Effector CD8-positive, alpha-beta T cell (primary cell): ENCODE results near the gene DUOX1.

Experiments
- DNase-seq: peaks from one replicate; lab custom pipeline; 2025; lab: John Stamatoyannopoulos, UW

The DUOX1 gene

DNA sequence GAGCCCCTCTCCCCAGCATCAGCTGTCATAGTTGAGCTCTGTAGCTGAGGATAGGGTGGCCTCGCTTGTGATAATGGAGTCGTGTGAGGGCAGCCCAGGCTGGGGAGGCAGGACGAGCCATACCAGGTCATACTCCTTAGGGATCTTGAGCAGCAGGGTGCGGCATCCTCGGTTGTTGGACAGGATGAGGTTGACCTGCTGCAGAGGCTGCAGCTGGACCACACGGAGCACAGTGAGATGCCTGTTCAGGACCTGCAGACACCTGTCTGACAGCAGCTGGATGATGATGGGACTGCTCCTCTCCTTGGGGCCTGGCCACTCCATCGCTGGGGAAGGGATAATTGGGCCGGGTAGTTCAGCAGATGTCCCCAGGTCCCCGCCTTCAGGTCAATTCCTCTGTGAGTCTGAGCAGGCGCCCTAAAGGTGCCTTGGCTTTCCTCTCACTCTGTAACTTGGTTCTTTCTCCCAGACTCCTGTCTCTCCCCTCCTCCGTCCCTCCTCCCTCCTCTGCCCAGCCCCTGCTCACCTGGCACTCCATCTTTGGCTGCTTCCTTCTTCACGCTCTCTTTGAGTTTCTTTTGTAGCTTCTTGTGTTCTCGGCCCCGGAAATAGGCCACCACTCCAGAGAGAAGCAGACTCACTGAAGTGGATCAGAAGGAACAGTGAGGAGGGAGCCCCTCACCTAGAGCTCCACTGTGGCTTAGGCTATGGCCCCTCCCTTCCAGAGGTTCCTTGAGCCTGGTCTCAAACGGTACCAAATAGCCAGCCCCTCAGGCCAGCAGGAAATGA lies 23.6 kb upstream of the DUOX1 start:
- DNase-seq = no peak

DNA sequence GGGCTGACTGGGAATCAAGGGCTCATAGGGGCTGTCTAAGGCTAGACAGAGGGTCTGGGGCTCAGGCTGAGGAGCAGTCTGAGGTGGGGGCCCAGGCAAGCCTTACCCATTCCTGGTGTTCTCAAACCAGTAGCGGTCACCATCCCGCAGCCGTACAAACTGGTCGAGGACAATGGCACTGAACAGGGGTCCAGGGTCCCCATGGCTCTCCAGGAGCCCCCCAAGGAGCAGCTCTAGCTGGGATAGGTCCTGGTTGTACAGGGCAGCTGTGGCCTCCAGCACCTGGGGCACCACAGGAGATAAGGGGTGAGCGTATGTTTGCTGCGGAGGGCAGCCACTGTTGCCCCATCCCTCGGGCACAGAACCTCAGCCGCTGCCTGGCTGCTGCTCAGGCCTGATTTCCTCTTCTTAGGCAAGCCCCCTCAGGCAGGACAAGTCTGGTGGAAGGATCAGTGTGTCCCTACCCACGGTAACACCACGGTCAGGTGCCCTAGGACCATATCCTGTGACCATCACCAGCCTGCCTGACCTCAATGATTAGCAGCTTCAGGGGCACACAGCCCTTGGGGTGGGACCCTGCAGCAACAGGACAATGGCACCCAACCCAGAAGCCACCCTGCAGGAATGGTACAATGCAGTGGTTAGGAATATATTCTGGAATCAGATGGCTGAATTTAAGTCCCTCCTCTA lies 21.7 kb upstream of the DUOX1 start:
- no peak for DNase-seq

DNA sequence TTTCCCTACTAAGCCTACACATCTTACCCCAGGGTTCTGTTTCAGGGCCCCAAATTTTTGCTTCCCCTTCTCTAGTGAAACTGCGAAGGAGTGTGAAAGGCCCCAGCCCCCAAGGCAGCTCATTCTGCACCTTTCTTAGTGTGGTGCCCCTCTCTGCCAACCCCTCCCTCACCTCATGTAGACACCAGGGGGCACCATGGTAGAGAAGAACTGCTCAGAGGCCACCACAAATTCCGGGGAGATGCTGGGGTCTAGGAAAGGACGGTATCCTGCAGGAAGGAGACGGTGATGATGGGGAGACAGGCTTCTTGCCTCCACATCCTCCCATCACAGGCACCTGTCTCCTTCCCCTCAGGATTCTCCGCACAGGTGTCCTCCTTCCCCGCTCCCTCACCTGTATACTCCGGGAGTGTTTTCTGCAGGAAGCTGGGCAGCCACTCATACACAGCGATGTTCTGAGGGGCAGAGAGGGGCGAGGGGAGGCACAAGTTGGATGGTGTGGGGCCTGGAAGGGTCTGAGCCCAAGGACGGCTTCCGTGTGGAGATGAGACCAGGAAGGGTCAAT lies 19.5 kb upstream of the DUOX1 start:
- no peak for DNase-seq

DNA sequence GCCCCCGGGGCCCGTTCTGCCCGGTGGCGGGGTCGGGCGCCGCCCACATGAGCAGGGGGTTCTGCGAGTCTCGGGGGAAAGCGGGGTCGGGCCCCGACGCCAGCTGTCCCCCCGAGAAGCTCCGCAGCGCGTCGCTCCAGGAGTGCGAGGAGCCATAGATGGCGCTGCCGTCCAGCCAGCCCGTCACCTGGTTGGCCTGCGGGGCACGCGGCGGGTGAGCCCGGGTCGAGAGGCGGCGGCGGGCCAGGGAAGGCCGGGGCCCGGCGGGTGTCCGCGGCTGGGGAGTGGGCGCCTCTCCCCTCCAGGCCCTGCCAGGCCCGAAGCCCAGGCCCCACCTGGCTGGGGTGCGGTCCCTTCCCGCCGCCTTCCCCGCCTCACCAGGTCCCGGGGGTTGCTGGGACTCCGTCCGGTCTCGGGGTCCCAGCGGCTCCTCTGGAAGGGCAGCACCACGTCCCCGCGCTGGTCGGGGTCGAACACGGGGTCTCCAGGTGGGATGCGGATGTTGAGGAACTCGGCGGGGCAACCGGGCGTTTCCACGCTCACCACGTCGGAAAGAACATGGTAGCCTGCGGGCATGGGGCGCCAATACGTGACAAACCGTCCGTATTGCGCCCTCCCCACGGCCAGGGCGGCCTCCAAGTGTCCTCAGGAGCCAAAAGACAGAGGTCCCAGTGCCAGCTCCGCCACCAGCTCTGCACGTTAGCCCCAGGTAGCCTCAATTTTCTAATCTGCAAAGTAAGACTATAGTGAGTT lies 18.2 kb upstream of the DUOX1 start:
- no peak for DNase-seq

DNA sequence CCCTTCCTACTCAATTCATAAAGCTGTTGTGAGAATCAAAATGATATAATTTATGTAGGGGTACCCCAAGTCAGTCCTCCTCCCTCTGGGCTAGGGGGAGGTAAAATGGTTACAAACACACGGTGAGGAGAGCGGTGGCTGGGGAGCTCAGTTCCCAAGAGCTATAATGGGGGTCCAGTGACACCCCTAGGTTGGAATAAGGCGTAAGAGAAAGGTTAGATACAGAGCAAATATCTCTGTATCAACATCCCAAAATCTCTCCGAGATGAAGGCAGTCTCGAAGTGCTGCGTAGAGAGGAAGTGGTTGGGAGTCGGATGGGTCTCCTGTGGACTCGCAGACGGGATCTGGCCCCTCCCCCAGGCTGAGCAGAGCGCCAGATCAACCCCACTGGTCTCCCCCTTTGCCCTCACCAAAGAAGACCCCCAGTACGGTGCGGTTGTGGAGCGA lies 17.6 kb upstream of the DUOX1 start:
- no peak for DNase-seq

DNA sequence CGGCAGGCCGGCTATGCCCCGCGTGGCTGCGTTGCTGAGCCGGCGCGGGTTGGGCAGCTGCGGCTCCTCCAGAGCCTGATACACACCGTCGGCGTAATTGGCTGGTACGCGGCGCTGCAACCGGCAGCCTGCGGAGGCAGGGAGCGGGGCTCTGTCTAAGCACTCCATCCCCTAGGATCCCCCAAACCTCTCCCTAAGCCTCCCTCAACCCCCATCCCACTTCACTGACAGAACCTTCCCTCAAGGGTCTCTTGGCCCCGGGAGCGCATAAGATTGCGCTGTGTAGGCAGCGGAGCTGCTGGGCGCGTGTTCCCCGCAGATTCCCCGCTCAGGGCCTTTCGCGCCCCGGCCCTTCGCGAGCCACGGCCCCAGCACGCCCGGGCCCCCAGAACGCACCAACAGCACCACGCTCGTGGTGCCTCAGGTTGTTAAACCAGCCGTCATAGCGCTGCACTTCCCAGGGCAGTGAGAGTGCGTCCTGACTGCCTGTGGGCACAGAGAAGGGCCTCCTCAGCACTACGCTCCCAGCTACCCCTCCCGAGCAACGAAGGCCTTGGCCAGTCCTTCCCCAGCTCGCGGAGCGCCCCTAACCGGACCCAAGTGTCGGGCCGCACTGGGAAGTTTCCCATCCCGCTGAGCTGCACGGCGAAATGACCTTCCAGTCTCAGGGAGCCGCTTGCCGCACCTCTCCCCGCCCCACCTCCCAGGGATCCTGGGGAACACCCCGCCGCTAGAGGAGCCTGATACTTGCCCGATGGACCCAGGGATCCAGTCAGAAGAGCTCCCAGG lies 17.0 kb upstream of the DUOX1 start:
- no peak for DNase-seq

DNA sequence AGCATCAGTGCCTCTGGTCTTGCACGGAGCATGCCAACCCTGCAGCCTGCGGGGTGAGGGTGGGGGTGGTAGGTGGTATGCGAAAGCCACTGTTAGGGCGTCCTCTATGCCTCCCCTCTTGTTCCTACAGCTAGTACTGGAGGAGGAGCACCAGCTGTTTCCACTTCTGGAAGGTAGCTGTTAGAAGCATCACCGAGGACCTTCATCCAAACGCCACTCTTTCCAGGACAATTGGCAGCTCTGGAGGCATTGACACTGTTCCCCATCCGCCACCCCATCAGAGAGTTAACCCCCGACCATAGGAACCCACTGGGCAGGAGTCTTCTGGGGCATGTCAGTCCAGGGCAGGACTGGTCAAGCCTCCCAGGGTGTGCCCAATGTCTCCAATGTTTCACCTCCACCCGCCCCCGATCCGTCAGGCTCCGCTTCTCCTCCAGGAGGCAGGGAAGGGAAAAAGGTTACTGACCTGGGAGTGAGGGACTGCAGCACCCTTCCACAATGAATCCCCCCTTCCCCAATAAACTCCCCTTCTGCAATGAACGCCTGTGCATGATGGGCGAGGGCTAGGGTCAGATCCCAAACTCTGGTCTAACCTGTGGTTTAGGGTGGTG lies 16.3 kb upstream of the DUOX1 start:
- DNase-seq = no peak

DNA sequence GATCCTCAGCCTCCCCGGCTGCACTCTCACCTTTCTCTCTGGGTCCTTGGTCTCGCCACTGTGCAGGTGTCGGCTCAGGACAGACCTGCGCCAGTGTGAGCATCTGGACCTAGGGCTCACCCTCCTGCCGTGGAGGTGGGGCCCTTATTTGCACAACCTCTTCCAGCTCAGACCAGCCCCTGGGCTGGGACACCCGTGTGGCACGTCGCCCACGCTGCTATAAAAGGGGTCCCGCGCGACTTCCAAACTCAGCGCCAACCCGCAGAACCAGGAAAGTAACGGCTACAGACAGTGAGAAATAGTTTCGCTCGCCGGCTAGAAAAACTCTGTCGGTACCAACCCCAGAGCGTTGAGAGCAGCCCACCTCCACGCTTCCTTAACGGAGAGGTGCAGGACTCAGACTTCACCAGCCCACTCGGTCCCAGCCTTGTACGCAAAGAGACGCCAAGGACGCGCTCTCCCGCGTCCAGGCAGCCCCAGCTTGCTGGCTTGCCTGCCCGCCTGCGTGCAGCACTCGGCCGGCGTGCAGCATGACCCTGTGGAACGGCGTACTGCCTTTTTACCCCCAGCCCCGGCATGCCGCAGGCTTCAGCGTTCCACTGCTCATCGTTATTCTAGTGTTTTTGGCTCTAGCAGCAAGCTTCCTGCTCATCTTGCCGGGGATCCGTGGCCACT lies 15.6 kb upstream of the DUOX1 start, which contains the start of the genes DUOX2 and DUOXA2:
Gene DUOX2, minus strand, starts transcription at position 97 of the 675 bp plus-strand sequence. CDS start 761 bp downstream, outside the sequence.
Gene DUOXA2, plus strand, starts transcription at position 251 of the 675 bp plus-strand sequence. Its CDS starts 280 bp downstream, at position 531.
- DNase-seq = no peak

DNA sequence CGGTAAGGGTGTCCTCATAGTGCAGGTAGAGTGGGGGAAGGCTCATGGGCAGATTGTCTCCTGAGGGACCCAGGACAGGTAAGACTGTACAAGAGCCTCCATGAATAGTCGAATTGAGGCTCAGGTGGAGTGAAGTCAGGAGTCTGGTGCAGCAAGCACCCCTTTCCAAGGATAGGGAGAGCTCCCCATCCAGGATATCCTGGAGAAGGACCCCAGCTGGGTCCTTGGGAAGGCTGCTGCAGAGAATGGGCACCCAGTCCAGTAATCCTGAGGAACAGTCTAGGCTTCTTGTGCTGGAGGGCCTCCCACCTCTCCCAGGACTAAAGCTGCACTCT lies 15.1 kb upstream of the DUOX1 start:
- DNase-seq = no peak

DNA sequence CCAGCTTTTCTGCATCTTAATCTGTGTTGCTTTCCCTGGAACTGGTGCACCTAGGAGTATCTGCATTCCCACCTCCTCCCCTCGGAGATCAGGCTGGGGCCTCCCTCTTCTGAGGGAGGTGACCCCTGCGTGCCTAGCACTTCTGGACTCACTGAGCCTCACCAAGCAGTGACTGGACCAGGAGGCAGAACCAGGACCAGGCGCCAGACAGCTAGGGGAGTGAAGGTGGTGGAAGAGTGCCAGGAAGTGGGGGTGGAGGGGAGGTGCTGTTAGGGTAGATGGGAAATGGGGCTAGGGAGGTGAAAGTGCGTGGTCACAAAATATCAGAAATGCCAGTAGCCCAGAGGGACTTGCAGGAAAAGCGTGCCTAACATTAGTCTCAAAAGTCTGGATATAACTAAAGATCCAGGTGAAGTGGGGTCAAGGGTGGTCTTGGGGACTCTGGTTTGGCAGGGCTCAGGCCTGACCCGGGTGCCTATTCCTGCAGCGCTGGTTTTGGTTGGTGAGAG lies 14.4 kb upstream of the DUOX1 start:
- no peak for DNase-seq

DNA sequence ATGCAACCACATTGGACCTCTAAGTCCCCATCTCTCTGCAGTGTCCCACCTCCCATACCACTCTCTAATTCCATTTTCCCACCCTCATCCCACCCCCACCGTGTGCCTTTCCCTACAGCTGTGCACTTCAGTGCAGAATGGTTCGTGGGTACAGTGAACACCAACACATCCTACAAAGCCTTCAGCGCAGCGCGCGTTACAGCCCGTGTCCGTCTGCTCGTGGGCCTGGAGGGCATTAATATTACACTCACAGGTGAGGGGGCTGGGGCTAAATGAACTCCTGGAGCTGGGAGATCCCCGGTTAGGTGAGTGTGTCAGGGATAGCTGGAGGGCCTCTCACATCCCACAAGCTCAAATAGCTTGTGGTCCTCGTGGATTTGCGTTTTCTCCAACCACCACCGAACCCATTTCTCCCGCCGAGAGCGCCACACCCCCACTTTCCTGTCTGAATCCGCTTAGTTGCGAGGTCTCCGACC lies 13.8 kb upstream of the DUOX1 start:
- no peak for DNase-seq

DNA sequence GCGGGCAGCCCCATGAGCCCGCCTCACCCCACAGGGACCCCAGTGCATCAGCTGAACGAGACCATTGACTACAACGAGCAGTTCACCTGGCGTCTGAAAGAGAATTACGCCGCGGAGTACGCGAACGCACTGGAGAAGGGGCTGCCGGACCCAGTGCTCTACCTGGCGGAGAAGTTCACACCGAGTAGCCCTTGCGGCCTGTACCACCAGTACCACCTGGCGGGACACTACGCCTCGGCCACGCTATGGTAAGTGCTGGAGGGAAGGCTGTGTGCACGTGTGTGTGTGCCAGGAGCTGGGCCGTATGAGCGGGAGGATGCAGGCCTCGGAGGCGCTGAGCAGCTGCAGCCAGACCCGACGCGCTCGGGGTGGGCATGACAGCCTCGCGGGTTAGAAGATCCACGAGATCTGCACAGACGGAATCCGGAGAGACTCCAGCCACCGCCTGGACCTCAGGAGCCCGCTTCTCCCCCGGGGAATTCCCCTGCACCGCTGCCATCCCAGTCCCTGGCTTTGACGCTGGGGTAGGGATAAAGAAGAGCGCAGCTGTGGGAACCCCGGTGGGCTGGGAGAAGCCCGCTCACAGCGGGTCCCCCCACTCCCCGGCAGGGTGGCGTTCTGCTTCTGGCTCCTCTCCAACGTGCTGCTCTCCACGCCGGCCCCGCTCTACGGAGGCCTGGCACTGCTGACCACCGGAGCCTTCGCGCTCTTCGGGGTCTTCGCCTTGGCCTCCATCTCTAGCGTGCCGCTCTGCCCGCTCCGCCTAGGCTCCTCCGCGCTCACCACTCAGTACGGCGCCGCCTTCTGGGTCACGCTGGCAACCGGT lies 13.1 kb upstream of the DUOX1 start:
- DNase-seq = no peak

DNA sequence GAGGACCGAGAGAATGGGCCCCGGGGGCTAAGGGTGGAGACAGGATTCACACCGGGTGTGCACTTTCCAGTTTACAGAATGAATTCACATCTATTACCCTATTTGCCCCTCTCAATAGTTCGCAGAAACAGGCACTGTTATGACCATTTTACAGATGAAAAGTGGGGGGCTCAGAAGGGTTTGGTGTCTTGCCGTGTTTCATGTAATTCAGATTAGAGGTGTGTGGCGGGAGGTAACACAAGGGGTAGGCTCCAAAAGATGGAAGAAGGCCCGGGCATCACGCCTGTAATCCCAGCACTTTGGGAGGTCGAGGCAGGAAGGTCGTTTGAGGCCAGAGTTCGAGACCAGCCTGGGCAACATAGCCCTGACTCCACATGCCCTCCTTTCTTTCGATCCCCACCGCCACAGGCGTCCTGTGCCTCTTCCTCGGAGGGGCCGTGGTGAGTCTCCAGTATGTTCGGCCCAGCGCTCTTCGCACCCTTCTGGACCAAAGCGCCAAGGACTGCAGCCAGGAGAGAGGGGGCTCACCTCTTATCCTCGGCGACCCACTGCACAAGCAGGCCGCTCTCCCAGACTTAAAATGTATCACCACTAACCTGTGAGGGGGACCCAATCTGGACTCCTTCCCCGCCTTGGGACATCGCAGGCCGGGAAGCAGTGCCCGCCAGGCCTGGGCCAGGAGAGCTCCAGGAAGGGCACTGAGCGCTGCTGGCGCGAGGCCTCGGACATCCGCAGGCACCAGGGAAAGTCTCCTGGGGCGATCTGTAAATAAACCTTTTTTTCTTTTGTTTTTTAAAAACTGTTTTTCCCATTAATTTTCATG lies 12.3 kb upstream of the DUOX1 start:
- no peak for DNase-seq

DNA sequence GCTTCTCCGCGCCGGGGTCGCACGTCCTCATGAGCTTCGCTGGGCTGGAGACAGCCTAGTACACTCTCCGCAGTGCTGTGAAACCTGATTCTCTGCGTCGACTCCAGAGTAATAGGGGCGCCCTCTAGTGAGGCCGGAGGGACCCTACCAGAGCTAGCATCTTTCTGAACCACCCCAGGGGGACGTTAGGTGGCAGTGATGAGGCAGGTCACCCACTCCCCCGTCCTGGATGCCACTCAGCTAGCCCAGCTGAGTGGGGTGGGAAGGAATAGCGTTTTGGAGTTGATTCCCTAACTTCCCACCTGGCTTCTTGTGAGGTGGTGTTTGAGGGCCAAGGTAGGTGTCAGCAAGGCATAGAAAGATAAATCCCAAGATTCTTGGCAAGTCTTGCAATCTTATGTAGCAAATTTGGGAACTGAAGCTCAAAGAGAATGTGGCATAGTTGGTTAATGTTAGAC lies 11.6 kb upstream of the DUOX1 start:
- DNase-seq = peak; percentile 70

DNA sequence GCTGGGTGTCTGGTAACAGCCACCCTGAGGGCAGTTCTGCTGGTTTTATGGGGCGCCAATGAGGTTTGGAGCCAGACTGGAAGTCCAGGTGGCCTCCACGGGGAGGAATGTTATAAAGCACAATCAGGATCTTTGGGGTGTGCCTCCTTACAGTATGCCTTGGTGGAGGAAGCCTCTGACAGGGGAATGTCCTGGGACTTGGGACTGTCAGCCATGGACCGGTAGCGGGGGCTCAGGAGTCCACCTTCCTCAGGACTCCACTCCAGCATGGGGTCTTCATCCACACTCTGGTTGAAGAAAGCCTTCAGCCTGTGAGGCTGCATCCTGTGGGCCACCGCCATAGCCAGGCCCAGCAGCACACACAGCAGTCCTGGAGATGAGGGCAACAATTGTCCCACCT lies 10.8 kb upstream of the DUOX1 start:
- no peak for DNase-seq

DNA sequence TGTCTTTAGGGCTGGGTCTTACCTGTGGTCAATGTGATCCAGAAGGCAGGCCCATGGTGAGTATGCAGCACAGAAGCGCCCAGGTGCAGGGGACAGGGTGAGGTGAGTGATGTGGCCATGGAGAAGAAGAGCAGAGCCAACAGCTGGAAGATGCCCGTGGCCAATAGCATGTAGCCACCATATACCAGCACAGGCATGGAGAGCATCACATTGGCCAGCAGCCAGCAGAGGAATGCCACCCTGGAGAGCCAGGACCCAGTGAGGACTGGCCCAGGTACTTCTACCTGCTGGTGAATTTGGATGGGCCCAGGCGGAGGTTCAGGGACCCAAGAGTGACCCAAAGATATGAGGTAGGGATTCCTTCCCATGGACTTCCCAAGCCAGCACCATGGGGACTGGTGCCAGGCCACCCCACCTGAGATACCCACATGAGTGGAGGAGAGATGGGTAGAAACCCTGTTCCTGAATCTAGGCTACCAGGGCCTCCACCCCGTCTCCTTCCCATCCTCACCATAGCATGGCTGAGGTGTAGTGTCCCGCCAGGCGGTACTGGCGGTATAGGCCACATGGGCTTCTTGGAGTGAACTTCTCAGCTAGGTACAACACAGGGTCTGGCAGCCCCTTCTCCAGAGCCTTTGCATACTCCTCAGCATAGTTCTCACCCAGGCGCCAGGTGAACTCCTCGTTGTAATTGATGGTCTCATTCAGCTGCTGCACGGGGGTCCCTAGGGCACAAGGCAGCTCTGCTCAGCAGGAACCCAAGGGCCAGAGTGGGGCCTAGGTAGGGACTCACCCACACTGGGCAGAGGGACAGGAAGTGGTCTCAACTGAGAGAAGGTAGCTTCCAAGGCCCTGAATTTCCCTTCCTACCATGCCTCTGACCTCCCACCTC lies 9.5 kb upstream of the DUOX1 start:
- no peak for DNase-seq

DNA sequence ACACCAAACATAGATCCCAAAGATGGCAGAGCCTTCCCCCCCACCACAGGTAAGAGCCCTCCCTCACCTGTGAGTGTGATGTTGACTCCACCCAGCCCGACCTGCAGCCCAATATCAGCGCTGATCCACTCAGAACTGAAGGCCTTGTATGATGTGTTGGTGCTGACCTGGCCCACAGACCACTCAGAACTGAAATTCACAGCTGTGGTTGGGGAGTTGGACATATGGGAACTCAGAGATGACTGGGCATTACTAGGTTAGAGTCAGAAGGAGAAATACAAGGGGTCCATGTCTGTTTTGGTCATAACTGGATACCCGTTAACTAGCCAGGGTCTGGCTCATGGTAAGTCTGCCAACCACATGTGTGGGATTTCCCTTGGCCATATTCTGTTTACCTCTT lies 8.8 kb upstream of the DUOX1 start:
- no peak for DNase-seq
